C4-2B (cell line): ENCODE results near the gene RASD1.

Source experiments
- ZFX ChIP-seq: fragments of 450-650 bp; IDR thresholded peaks from 2 replicates; pipeline ENCODE4 v1.6.1; 2017
- TF ChIP-seq, protein P1 (sequence below): fragments of 450-650 bp; conservative IDR thresholded peaks from 2 replicates; pipeline ENCODE4 v1.5.1; 2017; ENCODE audit warnings: mild to moderate bottlenecking

DNA sequence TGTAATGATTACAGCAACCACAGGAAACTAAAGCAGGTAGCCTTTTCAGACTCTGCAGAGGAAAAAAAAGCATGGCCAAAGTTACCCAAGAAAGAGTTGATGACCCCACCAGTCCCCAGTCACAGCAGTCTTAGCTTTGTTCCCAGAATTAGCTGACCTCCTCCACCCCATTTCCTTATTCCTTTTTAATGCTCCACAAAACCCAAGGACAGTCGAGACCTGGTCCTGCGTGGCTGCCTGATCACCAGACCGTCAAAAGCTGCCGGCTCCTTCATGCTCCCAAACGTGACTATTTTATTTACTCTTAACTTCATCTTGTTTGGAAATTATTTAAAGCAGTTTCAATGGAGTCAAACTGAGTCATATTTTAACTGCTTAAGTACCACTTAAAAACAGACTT is 48.1 kb downstream of the RASD1 start:
- TF ChIP-seq, protein P1, sequence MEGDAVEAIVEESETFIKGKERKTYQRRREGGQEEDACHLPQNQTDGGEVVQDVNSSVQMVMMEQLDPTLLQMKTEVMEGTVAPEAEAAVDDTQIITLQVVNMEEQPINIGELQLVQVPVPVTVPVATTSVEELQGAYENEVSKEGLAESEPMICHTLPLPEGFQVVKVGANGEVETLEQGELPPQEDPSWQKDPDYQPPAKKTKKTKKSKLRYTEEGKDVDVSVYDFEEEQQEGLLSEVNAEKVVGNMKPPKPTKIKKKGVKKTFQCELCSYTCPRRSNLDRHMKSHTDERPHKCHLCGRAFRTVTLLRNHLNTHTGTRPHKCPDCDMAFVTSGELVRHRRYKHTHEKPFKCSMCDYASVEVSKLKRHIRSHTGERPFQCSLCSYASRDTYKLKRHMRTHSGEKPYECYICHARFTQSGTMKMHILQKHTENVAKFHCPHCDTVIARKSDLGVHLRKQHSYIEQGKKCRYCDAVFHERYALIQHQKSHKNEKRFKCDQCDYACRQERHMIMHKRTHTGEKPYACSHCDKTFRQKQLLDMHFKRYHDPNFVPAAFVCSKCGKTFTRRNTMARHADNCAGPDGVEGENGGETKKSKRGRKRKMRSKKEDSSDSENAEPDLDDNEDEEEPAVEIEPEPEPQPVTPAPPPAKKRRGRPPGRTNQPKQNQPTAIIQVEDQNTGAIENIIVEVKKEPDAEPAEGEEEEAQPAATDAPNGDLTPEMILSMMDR, result no peak
- no peak for TF ChIP-seq ZFX
